Naive thymus-derived CD8-positive, alpha-beta T cell (primary cell): ENCODE data around the gene CDKAL1. TPM values are rescaled to one million over a fixed set of nuclear protein-coding genes. Genes with fewer than 3 reads are reported as not detected.
"Not testable (repeated sequence)": the region's sequence is repeated elsewhere in the genome, so short reads cannot be mapped to it uniquely, and the experiment has no call there.

ENCODE experiments used
- ATAC-seq, 2 donors: fragments of 150-1000 bp; cut with Tn5 transposase in 1 of 2; sonication (Bioruptor Pico), chemical (Tn5 transposase) in 1 of 2; 1 replicate in 1 of 2; 2 replicates in 1 of 2; pipeline ENCODE4 v1.10.0; 2021; ENCODE audit warnings: mild to moderate bottlenecking in 2 of 2, moderate library complexity in 2 of 2
- POLR2A ChIA-PET: fragments of 350-600 bp; sonication (Branson Sonifier 250); formaldehyde crosslinking; loops from one replicate; lab custom pipeline; 2021; ENCODE audit warnings: antibody characterized with exemption; lab: Charles Lee
- DNase-seq, 10 donors: peaks; one replicate each; pipeline versions ENCODE4 v3.0.0 to v3.0.0-alpha.2; 2020 to 2022
- H3K27ac Mint-ChIP-seq, 10 donors: one replicate each; pipeline ENCODE4 v1.8.0; 2020 to 2022; ENCODE audit warnings: mild to moderate bottlenecking in 10 of 10, mixed read lengths in 10 of 10, moderate library complexity in 4 of 10, inconsistent platforms in 1 of 10
- H3K27me3 Mint-ChIP-seq, 5 donors: one replicate each; pipeline ENCODE4 v1.8.0; 2021 to 2022; ENCODE audit warnings: mixed read lengths in 5 of 5
- H3K36me3 Mint-ChIP-seq, 3 donors: one replicate each; pipeline ENCODE4 v1.8.0; 2020 to 2022; ENCODE audit warnings: mixed read lengths in 3 of 3, mild to moderate bottlenecking in 2 of 3, inconsistent platforms in 1 of 3
- H3K4me1 Mint-ChIP-seq, 4 donors: one replicate each; pipeline ENCODE4 v1.8.0; 2021 to 2022; ENCODE audit warnings: mixed read lengths in 4 of 4
- H3K4me3 Mint-ChIP-seq, 10 donors: one replicate each; pipeline ENCODE4 v1.8.0; 2020 to 2022; ENCODE audit warnings: mild to moderate bottlenecking in 10 of 10, mixed read lengths in 10 of 10, moderate library complexity in 6 of 10, inconsistent platforms in 1 of 10
- H3K9me3 Mint-ChIP-seq, 9 donors: one replicate each; pipeline ENCODE4 v1.8.0; 2020 to 2022; ENCODE audit warnings: mixed read lengths in 9 of 9, mild to moderate bottlenecking in 3 of 9, inconsistent platforms in 1 of 9, moderate library complexity in 1 of 9
- polyA plus RNA-seq, 3 donors: library from polyadenylated mRNA; unstranded; fragments of 300-500 nt; fragmentation: Illumina TruSeq; gene quantifications; one replicate each; pipeline ENCODE4 v1.2.3, GENCODE V29; 2021
- total RNA-seq, 8 experiments: library from RNA in 2 of 8; stranded (reverse) in 2 of 8; gene quantifications; one replicate each; pipeline ENCODE4 v1.2.3 and lab custom pipeline; 2021 to 2026

CDKAL1 gene
- total and polyA plus RNA-seq, 5 experiments from 2014 or later, result 21.5 to 36.7 (median 29.1) TPM

GRCh38 chr6:21091411-21091810, 557.2 kb downstream of the CDKAL1 start:
- Mint-ChIP-seq H3K27ac (no peak overlapping the region), H3K4me3 (no peak overlapping the region), H3K4me1 (peaks cover 0 to 3% (median 0%) of the 10 kb centered on the region in 4 donors), H3K9me3 (no peaks in the 10 kb centered on the region), H3K27me3 (no peaks in the 10 kb centered on the region), H3K36me3 (peaks cover 16 to 57% (median 49%) of the 10 kb centered on the region in 3 donors)
- DNase-seq, result no peak
- POLR2A ChIA-PET, result no interaction called here
- ATAC-seq, result no peak

GRCh38 chr6:21092231-21092772, 558.0 kb downstream of the CDKAL1 start:
- Mint-ChIP-seq H3K36me3 (peaks cover 16 to 51% (median 40%) of the 10 kb centered on the region in 3 donors), H3K27ac (peak overlapping the region in 2 of 10 donors; percentile 14 to 53)
- H3K27me3 Mint-ChIP-seq, H3K4me1 Mint-ChIP-seq, H3K9me3 Mint-ChIP-seq, POLR2A ChIA-PET, DNase-seq, ATAC-seq, H3K4me3 Mint-ChIP-seq: not testable (repeated sequence)

- POLR2A ChIA-PET, result no interaction called here
- ATAC-seq (no peak), DNase-seq (no peak)
- Mint-ChIP-seq H3K27me3 (no peaks in the 10 kb centered on the region), H3K4me3 (no peak overlapping the region), H3K4me1 (peaks cover 6 to 25% (median 21%) of the 10 kb centered on the region in 4 donors), H3K36me3 (peaks cover 12 to 43% (median 41%) of the 10 kb centered on the region in 3 donors), H3K27ac (no peak overlapping the region), H3K9me3 (no peaks in the 10 kb centered on the region)
Measured at GRCh38 chr6:21095462-21095861, 561.2 kb downstream of the CDKAL1 start.

GRCh38 chr6:21098134-21098533, 563.9 kb downstream of the CDKAL1 start:
- Mint-ChIP-seq H3K27me3 (no peaks in the 10 kb centered on the region), H3K4me3 (no peak overlapping the region), H3K4me1 (peaks cover 19 to 46% (median 38%) of the 10 kb centered on the region in 4 donors), H3K9me3 (no peaks in the 10 kb centered on the region), H3K36me3 (peaks cover 8 to 41% (median 31%) of the 10 kb centered on the region in 3 donors), H3K27ac (peak overlapping the region in 1 of 10 donors; percentile 33)
- ATAC-seq (no peak), DNase-seq (no peak)
- POLR2A ChIA-PET, result interaction anchor here (0.6 kb wide), 1 partner anchor 495 kb away, joined by 4 read pairs; no protein-coding TSS in a partner anchor

GRCh38 chr6:21098744-21099143, 564.5 kb downstream of the CDKAL1 start:
- H3K27me3 Mint-ChIP-seq, result no peaks in the 10 kb centered on the region
- ATAC-seq (no peak), DNase-seq (no peak)
- no peak overlapping the region for H3K27ac Mint-ChIP-seq
- no peak overlapping the region for H3K4me3 Mint-ChIP-seq
- peaks cover 5 to 37% (median 28%) of the 10 kb centered on the region in 3 donors for H3K36me3 Mint-ChIP-seq
- POLR2A ChIA-PET, result no interaction called here
- H3K9me3 Mint-ChIP-seq, result no peaks in the 10 kb centered on the region
- H3K4me1 Mint-ChIP-seq, result peaks cover 19 to 46% (median 38%) of the 10 kb centered on the region in 4 donors

GRCh38 chr6:21099338-21100314, 565.4 kb downstream of the CDKAL1 start:
- no peaks in the 10 kb centered on the region for H3K27me3 Mint-ChIP-seq
- ATAC-seq, result no peak
- no peak overlapping the region for H3K27ac Mint-ChIP-seq
- DNase-seq, result no peak
- H3K4me1 Mint-ChIP-seq, result peaks cover 19 to 46% (median 38%) of the 10 kb centered on the region in 4 donors
- POLR2A ChIA-PET, result no interaction called here
- H3K36me3 Mint-ChIP-seq, result peaks cover 5 to 29% (median 22%) of the 10 kb centered on the region in 3 donors
- no peak overlapping the region for H3K4me3 Mint-ChIP-seq
- no peaks in the 10 kb centered on the region for H3K9me3 Mint-ChIP-seq

GRCh38 chr6:21100991-21101390, 566.7 kb downstream of the CDKAL1 start:
- Mint-ChIP-seq H3K36me3 (peaks cover 5 to 32% (median 27%) of the 10 kb centered on the region in 3 donors), H3K27ac (no peak overlapping the region), H3K9me3 (no peaks in the 10 kb centered on the region), H3K4me1 (peaks cover 19 to 46% (median 38%) of the 10 kb centered on the region in 4 donors), H3K4me3 (no peak overlapping the region), H3K27me3 (no peaks in the 10 kb centered on the region)
- POLR2A ChIA-PET, result interaction anchor here (0.5 kb wide), 1 partner anchor 624 kb away, joined by 3 read pairs; no protein-coding TSS in a partner anchor
- DNase-seq, result no peak
- ATAC-seq, result no peak

- DNase-seq (no peak), ATAC-seq (no peak)
- Mint-ChIP-seq H3K4me3 (no peak overlapping the region), H3K4me1 (peaks cover 19 to 46% (median 38%) of the 10 kb centered on the region in 4 donors), H3K36me3 (peaks cover 5 to 34% (median 27%) of the 10 kb centered on the region in 3 donors), H3K9me3 (no peaks in the 10 kb centered on the region), H3K27ac (peak overlapping the region in 3 of 10 donors; percentile 10 to 20 (median 12)), H3K27me3 (no peaks in the 10 kb centered on the region)
- POLR2A ChIA-PET, result no interaction called here
Measured at GRCh38 chr6:21101694-21102093, 567.4 kb downstream of the CDKAL1 start.

GRCh38 chr6:21102201-21102600, 567.9 kb downstream of the CDKAL1 start:
- ATAC-seq, result no peak
- peak overlapping the region in 3 of 10 donors; percentile 12 to 21 (median 14) for H3K27ac Mint-ChIP-seq
- peaks cover 19 to 46% (median 38%) of the 10 kb centered on the region in 4 donors for H3K4me1 Mint-ChIP-seq
- H3K36me3 Mint-ChIP-seq, result peaks cover 5 to 34% (median 27%) of the 10 kb centered on the region in 3 donors
- H3K27me3 Mint-ChIP-seq, result no peaks in the 10 kb centered on the region
- H3K4me3 Mint-ChIP-seq, result no peak overlapping the region
- H3K9me3 Mint-ChIP-seq, result no peaks in the 10 kb centered on the region
- POLR2A ChIA-PET, result no interaction called here
- DNase-seq, result no peak

- H3K9me3 Mint-ChIP-seq, result no peaks in the 10 kb centered on the region
- H3K27me3 Mint-ChIP-seq, result no peaks in the 10 kb centered on the region
- POLR2A ChIA-PET, result no interaction called here
- H3K27ac Mint-ChIP-seq, result peak overlapping the region in 2 of 10 donors; percentile 14 to 21
- peaks cover 5 to 34% (median 31%) of the 10 kb centered on the region in 3 donors for H3K36me3 Mint-ChIP-seq
- H3K4me3 Mint-ChIP-seq, result no peak overlapping the region
- peaks cover 19 to 46% (median 38%) of the 10 kb centered on the region in 4 donors for H3K4me1 Mint-ChIP-seq
- DNase-seq (no peak), ATAC-seq (no peak)
Measured at GRCh38 chr6:21102624-21103023, 568.4 kb downstream of the CDKAL1 start.

- Mint-ChIP-seq H3K27me3 (no peaks in the 10 kb centered on the region), H3K27ac (no peak overlapping the region), H3K9me3 (no peaks in the 10 kb centered on the region), H3K36me3 (peaks cover 5 to 33% (median 30%) of the 10 kb centered on the region in 3 donors), H3K4me3 (no peak overlapping the region), H3K4me1 (peaks cover 16 to 36% (median 29%) of the 10 kb centered on the region in 4 donors)
- POLR2A ChIA-PET, result no interaction called here
- DNase-seq (no peak), ATAC-seq (no peak)
Measured at GRCh38 chr6:21103626-21104224, 569.5 kb downstream of the CDKAL1 start.

- H3K36me3 Mint-ChIP-seq, result peaks cover 5 to 34% (median 31%) of the 10 kb centered on the region in 3 donors
- H3K9me3 Mint-ChIP-seq, result no peaks in the 10 kb centered on the region
- ATAC-seq, result no peak
- no peaks in the 10 kb centered on the region for H3K27me3 Mint-ChIP-seq
- no peak overlapping the region for H3K27ac Mint-ChIP-seq
- H3K4me3 Mint-ChIP-seq, result no peak overlapping the region
- DNase-seq, result no peak
- H3K4me1 Mint-ChIP-seq, result peaks cover 16 to 34% (median 27%) of the 10 kb centered on the region in 4 donors
- POLR2A ChIA-PET, result no interaction called here
Measured at GRCh38 chr6:21104288-21104687, 570.0 kb downstream of the CDKAL1 start.
